ENCODE measurements around the gene ALOX15B.
"Not testable (repeated sequence)": the region's sequence is repeated elsewhere in the genome, so short reads cannot be mapped to it uniquely, and the experiment has no call there.

Gene ALOX15B

GRCh38 chr17:8044819-8045810, 6.3 kb downstream of the ALOX15B start:
- no peak for DNase-seq

GRCh38 chr17:8046306-8046928, 7.6 kb downstream of the ALOX15B start:
- DNase-seq = no peak

- DNase-seq = no peak
Observed at GRCh38 chr17:8046929-8047768, 8.3 kb downstream of the ALOX15B start.

- DNase-seq = no peak
Observed at GRCh38 chr17:8047769-8048110, 8.9 kb downstream of the ALOX15B start.

GRCh38 chr17:8048236-8048635, 9.4 kb downstream of the ALOX15B start:
- no peak for DNase-seq

GRCh38 chr17:8048736-8049135, 9.9 kb downstream of the ALOX15B start:
- DNase-seq = no peak

- no peak for DNase-seq
Observed at GRCh38 chr17:8051831-8052230, 13.0 kb downstream of the ALOX15B start.

GRCh38 chr17:8052256-8053252, 13.7 kb downstream of the ALOX15B start:
- no peak for DNase-seq

- no peak for DNase-seq
Observed at GRCh38 chr17:8053600-8053999, 14.7 kb downstream of the ALOX15B start.

- no peak for DNase-seq
Observed at GRCh38 chr17:8055851-8056231, 17.0 kb downstream of the ALOX15B start.

GRCh38 chr17:8056232-8056975, 17.5 kb downstream of the ALOX15B start:
- no peak for DNase-seq

- DNase-seq = no peak
Observed at GRCh38 chr17:8056976-8057625, 18.2 kb downstream of the ALOX15B start.

- DNase-seq = no peak
Observed at GRCh38 chr17:8057691-8058114, 18.8 kb downstream of the ALOX15B start.

GRCh38 chr17:8059131-8059530, 20.3 kb downstream of the ALOX15B start:
- no peak for DNase-seq

- DNase-seq = peak; percentile 28
Observed at GRCh38 chr17:8060274-8060673, 21.4 kb downstream of the ALOX15B start.

GRCh38 chr17:8061851-8062250, 23.0 kb downstream of the ALOX15B start:
- not testable (repeated sequence) for DNase-seq

- DNase-seq = no peak
Observed at GRCh38 chr17:8062435-8062806, 23.6 kb downstream of the ALOX15B start.

- DNase-seq = no peak
Observed at GRCh38 chr17:8062807-8063483, 24.1 kb downstream of the ALOX15B start.

- DNase-seq = no peak
Observed at GRCh38 chr17:8063761-8064534, 25.1 kb downstream of the ALOX15B start.

All from stimulated activated CD4-positive, alpha-beta T cell treated with anti-CD3 and anti-CD28 coated beads, Interleukin-12 subunit alpha, Interleukin-12 subunit beta, amount 100 ng/mL, for 4 hours (primary cell).